AG10803 (cell line): ENCODE measurements around the gene ADAD2.
A peak's percentile ranks its signal among the peaks of the same experiment; 100 is the strongest.

Experiments used
- DNase-seq: peaks from one replicate; pipeline ENCODE4 v3.0.0; 2010; ENCODE audit warnings: low read depth
- H3K4me3 ChIP-seq: 2 replicates; pipeline ENCODE4 v1.5.1; 2011; ENCODE audit warnings: mild to moderate bottlenecking, low read length, control low read depth
- CTCF ChIP-seq: conservative IDR thresholded peaks from 2 replicates; pipeline ENCODE4 v1.5.1; 2011; ENCODE audit warnings: mild to moderate bottlenecking, low read length, control low read depth, inconsistent platforms

ADAD2 gene

GRCh38 chr16:84176192-84177053, 14.5 kb upstream of the ADAD2 start:
- DNase-seq = no peak
- TF ChIP-seq CTCF = no peak
- H3K4me3 ChIP-seq = no peak overlapping the region

GRCh38 chr16:84177741-84178073, 13.2 kb upstream of the ADAD2 start:
- DNase-seq = peak; percentile 59
- no peak for TF ChIP-seq CTCF
- no peak overlapping the region for H3K4me3 ChIP-seq

GRCh38 chr16:84178146-84178765, 12.7 kb upstream of the ADAD2 start:
- DNase-seq = no peak
- no peak overlapping the region for H3K4me3 ChIP-seq
- no peak for TF ChIP-seq CTCF

GRCh38 chr16:84178892-84179611, 11.9 kb upstream of the ADAD2 start:
- no peak overlapping the region for H3K4me3 ChIP-seq
- DNase-seq = no peak
- no peak for TF ChIP-seq CTCF

GRCh38 chr16:84179612-84180320, 11.2 kb upstream of the ADAD2 start:
- no peak for TF ChIP-seq CTCF
- no peak overlapping the region for H3K4me3 ChIP-seq
- no peak for DNase-seq

- H3K4me3 ChIP-seq = no peak overlapping the region
- no peak for TF ChIP-seq CTCF
- DNase-seq = no peak
Measured at GRCh38 chr16:84180519-84181140, 10.3 kb upstream of the ADAD2 start.
